ENCODE results near the gene GALK2. TPM values are rescaled to one million over a fixed set of nuclear protein-coding genes. Genes with fewer than 3 reads are reported as not detected.
"Not testable (repeated sequence)": the region's sequence is repeated elsewhere in the genome, so short reads cannot be mapped to it uniquely, and the experiment has no call there.

Gene GALK2
- total and polyA plus RNA-seq, 2 experiments from 2014 or later, result 11.5 to 23.0 TPM

- no peaks in the 10 kb centered on the region for H3K36me3 ChIP-seq (ENCODE audit: insufficient read depth)
- DNase-seq (ENCODE audit: low spot score) (no peak), ATAC-seq (no peak)
- no peaks in the 10 kb centered on the region for H4K20me1 ChIP-seq (replicated peaks; ENCODE audit: insufficient read depth)
- peaks cover 5% of the 10 kb centered on the region for H3K4me1 ChIP-seq (ENCODE audit: insufficient read depth)
- no peaks in the 10 kb centered on the region for H3F3A ChIP-seq (replicated peaks; ENCODE audit: low read depth)
- peaks cover 21% of the 10 kb centered on the region for H3K36me3 Mint-ChIP-seq (ENCODE audit: low read depth)
- peaks cover 19% of the 10 kb centered on the region; the same call in 1 of the 2 replicates for H3K79me2 ChIP-seq (replicated peaks; ENCODE audit: insufficient read depth)
- H3K9me3 Mint-ChIP-seq, result peaks cover 14% of the 10 kb centered on the region; the same call in 2 of the 3 replicates
- no peak for TF ChIP-seq ZNF462 (CRISPR knock-in tag; IDR thresholded peaks at IDR 0.05)
- no peak overlapping the region for H2AFZ ChIP-seq
- peaks cover 4% of the 10 kb centered on the region for H3K4me1 Mint-ChIP-seq
- H3K9me2 ChIP-seq (ENCODE audit: insufficient read depth), result no peaks in the 10 kb centered on the region
- H3K4me3 ChIP-seq, result no peak overlapping the region
- H3K4me2 ChIP-seq, result no peak overlapping the region
- no peak overlapping the region for H3K27ac ChIP-seq (ENCODE audit: low read depth)
- no peaks in the 10 kb centered on the region for H3K27me3 ChIP-seq (ENCODE audit: insufficient read depth)
- no peak overlapping the region for H3K4me3 Mint-ChIP-seq
- no peaks in the 10 kb centered on the region for H3K27me3 Mint-ChIP-seq (ENCODE audit: insufficient read depth, low read depth, poor library complexity)
- no peak overlapping the region for H3K27ac Mint-ChIP-seq
Observed at GRCh38 chr15:49174902-49175301, 4.9 kb downstream of the GALK2 start.

DNA sequence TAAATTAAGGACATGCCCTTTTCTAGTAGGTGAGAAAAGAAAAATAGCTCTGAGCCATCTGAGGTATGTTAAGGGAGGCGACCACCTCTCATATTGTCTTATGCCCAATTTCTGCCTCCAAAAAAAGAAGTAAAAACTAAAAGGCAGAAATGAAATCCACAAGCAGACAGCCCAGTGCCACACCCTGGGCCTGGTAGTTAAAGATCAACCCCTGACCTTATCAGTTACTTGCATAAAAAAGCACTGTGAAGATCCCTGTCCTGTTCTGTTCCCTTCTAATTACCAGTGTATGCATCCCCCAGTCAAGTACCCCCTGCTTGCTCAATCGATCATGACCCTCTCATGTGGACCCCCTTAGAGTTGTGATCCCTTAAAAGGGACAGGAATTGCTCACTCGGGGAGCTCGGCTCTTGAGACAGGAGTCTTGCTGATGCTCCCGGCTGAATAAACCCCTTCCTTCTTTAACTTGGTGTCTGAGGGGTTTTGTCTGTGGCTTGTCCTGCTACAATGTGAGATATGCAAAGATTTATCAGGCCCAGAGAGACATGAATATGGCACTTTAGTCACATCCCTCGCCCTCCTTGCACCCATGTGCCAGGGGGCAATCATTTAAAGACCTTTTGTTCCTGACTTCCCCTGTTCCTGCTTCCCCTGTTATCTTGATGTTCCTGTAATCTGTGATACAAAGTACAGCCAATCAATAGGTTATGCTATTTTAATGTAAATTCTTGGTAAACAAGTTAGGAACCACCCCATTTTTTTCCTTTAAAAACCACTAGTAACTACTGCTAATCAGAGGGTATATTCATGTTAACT lies 5.7 kb downstream of the GALK2 start:
- H3K36me3 ChIP-seq (ENCODE audit: insufficient read depth); H3K4me2 ChIP-seq; H3K27me3 Mint-ChIP-seq (ENCODE audit: insufficient read depth, low read depth, poor library complexity); H3K4me3 ChIP-seq; H3K27ac ChIP-seq (ENCODE audit: low read depth); H3K27ac Mint-ChIP-seq; H3K27me3 ChIP-seq (ENCODE audit: insufficient read depth); H3K9me2 ChIP-seq (ENCODE audit: insufficient read depth); H3K4me3 Mint-ChIP-seq; H4K20me1 ChIP-seq (replicated peaks; ENCODE audit: insufficient read depth); ATAC-seq; H3F3A ChIP-seq (replicated peaks; ENCODE audit: low read depth); H2AFZ ChIP-seq; DNase-seq (ENCODE audit: low spot score): not testable (repeated sequence)
- H3K9me3 Mint-ChIP-seq, result peaks cover 14% of the 10 kb centered on the region; the same call in 2 of the 3 replicates
- H3K36me3 Mint-ChIP-seq (ENCODE audit: low read depth), result peaks cover 21% of the 10 kb centered on the region
- Histone ChIP-seq H3K79me2 (replicated peaks; ENCODE audit: insufficient read depth) (peaks cover 19% of the 10 kb centered on the region; the same call in 1 of the 2 replicates), H3K4me1 (ENCODE audit: insufficient read depth) (peaks cover 14% of the 10 kb centered on the region)
- H3K4me1 Mint-ChIP-seq, result peaks cover 13% of the 10 kb centered on the region
